ENCODE measurements around the gene MED29. TPM values are rescaled to one million over a fixed set of nuclear protein-coding genes. Genes with fewer than 3 reads are reported as not detected.

The MED29 gene
- total and polyA plus RNA-seq, 2 of the 13 experiments (the other 11 are each of a cell fraction or from before 2014, with no cell fraction given) = 14.0 to 19.7 TPM

GRCh38 chr19:39401549-39402345 lies 10.6 kb downstream of the MED29 start (continued):
- TF ChIP-seq ZBTB49 (CRISPR knock-in tag; IDR thresholded peaks at IDR 0.05; ENCODE audit: borderline replicate concordance) (no peak; the same call in 1 of the 2 replicates), ZBTB39 (CRISPR knock-in tag; IDR thresholded peaks at IDR 0.05) (peak; percentile 39; the same call in 1 of the 2 replicates), KDM6A (CRISPR knock-in tag; IDR thresholded peaks at IDR 0.05; ENCODE audit: low read depth) (peak; percentile 69; the same call in 1 of the 2 replicates), GATAD1 (CRISPR knock-in tag; IDR thresholded peaks at IDR 0.05) (peak; percentile 60), REL (CRISPR knock-in tag; conservative IDR thresholded peaks at IDR 0.05) (no peak), BATF2 (CRISPR knock-in tag; IDR thresholded peaks at IDR 0.05) (no peak), ZSCAN31 (CRISPR knock-in tag; IDR thresholded peaks at IDR 0.05; ENCODE audit: low read depth) (no peak; the same call in 1 of the 2 replicates), NFYC (CRISPR knock-in tag; IDR thresholded peaks at IDR 0.05) (peak; percentile 51), KIAA2018 (CRISPR knock-in tag; IDR thresholded peaks at IDR 0.05; ENCODE audit: borderline replicate concordance) (peak; percentile 87; the same call in 1 of the 2 replicates), EP300 (IDR thresholded peaks at IDR 0.05; ENCODE audit: low read depth in 2 of 2, low read length in 2 of 2) (peak in 1 of 2 experiments; percentile 70; a peak in 2 of 4 replicates), EP300 (CRISPR knock-in tag; IDR thresholded peaks at IDR 0.05; ENCODE audit: borderline replicate concordance) (peak; percentile 63), MIER3 (CRISPR knock-in tag; IDR thresholded peaks at IDR 0.05; ENCODE audit: borderline replicate concordance) (peak; percentile 12; the same call in 1 of the 2 replicates), ELF3 (CRISPR knock-in tag; IDR thresholded peaks at IDR 0.05) (peak; percentile 66), NFIB (CRISPR knock-in tag; IDR thresholded peaks at IDR 0.05; ENCODE audit: borderline replicate concordance) (no peak), SP1 (IDR thresholded peaks at IDR 0.05) (no peak), SP1 (CRISPR knock-in tag; IDR thresholded peaks at IDR 0.05) (peak; percentile 12; the same call in 1 of the 2 replicates)

All from HepG2 (cell line).